GM20431 (cell line): ENCODE results near the gene LASP1.
"Not testable (repeated sequence)": the region's sequence is repeated elsewhere in the genome, so short reads cannot be mapped to it uniquely, and the experiment has no call there.

Source experiments
- in situ Hi-C: fragments of 300-500 bp; cut with MseI, MboI; formaldehyde crosslinking; loops from one replicate; pipeline ENCODE4 v1.15.0; 2020; ENCODE audit warnings: low sequenced_read_pairs; ENCODE audit not compliant: unreplicated experiment

Gene LASP1

GRCh38 chr17:38922538-38923297 lies 52.9 kb downstream of the LASP1 start:
- in situ Hi-C loops, result no loop called here

DNA sequence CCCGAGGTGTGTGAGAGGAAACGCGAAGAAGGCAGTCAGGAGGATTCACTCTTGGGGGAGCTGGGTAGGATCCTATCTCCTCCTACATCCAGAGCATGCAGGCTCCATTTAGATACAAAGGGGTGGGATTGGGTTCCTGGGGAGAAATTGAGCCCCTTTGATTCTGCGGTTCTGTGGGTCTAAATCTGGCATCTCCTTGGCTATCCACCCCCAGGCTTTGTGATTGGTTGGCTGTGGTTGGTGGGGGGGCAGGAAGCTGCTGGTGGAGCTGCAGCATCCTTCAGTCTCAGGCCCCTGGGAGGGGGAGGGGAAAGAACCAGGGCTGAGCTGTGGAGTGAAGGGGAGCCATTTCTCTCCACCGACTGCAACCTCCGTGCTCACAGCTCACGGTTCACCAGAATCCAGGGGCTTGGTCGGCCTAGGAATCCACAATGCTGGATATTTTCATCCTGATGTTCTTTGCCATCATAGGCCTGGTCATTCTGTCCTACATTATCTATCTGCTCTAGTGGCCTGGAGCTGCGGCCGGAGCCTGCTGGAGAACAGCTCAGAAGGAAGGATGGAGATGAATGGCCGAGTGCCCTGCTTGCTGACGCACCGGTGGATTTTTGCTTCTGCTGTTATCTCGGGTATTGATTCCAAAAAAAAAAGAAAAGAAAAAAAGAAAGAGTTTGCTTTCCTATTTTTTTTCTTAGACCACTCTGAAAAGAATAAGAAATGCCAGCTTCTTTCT lies 55.6 kb downstream of the LASP1 start, which contains the start of gene LASP1NB:
LASP1NB (plus strand) TSS at position 352 of the 733 bp plus-strand sequence.
- in situ Hi-C loops, result no loop called here

DNA sequence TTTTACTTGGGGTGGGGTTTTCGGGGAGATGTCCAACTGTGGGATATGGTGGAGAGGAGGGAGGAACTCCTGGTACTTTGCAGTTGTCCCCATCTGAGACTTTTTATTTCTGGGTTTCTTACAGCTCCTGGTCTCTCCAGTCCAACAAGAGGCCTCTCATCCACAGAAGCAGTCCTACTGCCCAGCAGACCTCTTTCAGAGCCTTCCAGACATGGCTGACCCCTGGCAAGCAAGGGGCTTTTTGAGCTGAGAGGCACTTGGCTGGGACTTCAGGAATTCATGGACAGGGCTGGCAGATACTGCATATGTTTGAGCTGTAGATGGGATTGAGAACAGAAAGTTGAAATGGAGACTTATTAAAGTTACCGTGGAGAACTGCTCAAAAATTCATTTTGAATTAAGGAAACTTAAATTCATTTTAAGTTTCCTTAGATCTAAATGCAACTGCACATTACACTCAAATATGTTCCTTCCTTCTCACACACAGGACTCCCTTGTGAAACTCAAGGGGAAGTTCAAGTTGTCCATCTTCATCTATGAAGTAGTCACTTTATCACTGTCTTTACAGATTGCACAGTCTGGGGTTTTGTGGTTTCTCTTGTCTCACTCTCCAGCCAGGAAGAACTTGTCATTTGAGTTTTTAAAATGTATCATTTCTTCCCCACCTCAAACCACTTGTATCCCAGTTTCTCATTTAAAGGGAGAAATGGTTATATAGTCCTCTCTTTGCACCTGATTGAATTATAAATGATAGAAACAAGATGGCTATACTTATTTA lies 56.6 kb downstream of the LASP1 start:
- in situ Hi-C loops, result no loop called here

- in situ Hi-C loops, result not testable (repeated sequence)
These were observed 60.9 kb downstream of the LASP1 start for GRCh38 chr17:38930782-38931181.

DNA sequence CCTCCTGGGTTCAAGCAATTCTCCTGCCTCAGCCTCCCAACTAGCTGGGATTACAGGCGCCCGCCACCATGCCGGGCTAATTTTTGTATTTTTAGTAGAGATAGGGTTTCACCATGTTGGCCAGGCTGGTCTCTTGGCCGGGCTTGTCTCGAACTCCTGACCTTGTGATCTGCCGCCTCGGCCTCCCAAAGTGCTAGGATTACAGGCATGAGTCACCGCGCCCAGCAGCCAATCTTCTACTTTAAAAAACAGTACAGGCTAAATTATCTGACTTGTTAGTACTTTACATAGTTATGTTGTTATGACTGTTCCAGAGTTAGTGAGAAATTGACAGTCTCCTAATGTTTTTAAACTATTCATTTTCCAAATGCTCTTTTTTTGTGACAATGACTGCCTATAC lies 64.1 kb downstream of the LASP1 start:
- in situ Hi-C loops, result not testable (repeated sequence)

DNA sequence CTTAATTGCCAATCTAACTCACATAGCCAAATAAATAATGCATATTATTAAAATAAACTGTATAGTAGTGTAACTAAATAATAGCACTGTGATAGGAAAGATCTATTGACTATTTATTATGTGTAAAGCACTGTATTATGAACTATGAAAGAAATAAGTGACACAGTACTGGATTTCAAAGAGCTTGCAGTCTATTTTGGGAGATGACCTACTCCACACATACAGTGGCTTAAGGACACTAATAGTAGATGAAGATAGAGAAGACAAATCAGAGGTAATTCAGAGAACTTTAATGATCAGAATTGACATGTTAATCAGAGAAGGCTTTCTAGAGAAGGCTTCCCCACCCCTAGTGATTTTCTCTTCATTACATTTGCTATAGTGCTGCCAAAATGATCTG lies 70.1 kb downstream of the LASP1 start:
- in situ Hi-C loops, result no loop called here

DNA sequence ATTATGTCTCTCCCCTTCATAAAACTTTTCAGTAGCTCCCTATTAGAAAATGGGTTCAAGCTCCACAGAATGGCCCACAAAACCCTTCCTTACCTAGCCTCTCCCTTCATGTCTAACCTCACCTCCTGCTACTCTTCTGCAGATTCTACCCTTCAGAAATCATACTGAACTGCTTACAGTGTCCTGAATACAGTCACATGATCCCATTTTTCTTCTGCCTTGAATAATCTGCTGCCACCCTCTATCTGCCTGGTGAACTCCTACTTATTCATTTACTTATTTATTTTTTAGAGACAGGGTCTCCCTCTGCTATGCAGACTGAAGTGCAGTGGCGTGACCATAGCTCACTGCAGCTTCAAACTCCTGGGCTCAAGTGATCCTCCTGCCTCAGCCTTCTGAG lies 70.5 kb downstream of the LASP1 start:
- in situ Hi-C loops, result no loop called here

GRCh38 chr17:38942696-38943334 lies 73.0 kb downstream of the LASP1 start:
- in situ Hi-C loops, result no loop called here

DNA sequence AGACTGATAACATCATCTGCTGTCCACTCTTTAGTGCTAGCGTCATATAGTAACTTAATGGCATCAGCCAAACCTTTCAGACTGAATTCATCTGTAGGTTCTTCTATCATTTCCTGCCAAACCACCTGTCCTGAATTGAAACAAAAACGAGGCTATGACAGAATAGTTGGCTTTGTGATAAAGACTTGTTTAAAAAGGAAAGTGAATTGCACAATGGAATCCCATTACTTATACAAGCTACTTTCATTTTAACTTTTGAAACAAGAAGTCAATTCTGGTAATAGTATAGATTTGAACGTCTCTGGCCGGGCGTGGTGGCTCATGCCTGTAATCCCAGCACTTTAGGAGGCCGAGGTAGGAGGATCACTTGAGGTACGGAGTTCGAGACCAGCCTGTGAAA lies 73.7 kb downstream of the LASP1 start:
- in situ Hi-C loops, result no loop called here

- in situ Hi-C loops, result no loop called here
These were observed 77.3 kb downstream of the LASP1 start for GRCh38 chr17:38947189-38947588.

DNA sequence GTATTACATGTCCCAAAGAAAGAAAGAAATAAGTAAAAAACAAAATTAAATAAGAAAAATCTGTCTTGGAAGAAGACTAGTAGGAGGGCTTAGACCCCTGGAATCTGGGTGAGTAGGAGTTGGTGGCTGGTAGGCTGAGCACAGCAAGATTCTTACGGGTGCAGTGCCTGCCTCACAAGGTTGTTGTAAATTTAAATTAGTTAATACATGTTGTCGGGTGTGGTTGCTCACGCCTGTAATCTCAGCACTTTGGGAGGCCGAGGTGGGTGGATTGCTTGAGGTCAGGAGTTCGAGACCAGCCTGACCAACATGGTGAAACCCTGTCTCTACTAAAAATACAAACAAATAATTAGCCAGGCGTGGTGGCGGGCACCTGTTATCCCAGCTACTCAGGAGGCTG lies 83.9 kb downstream of the LASP1 start:
- in situ Hi-C loops, result not testable (repeated sequence)

DNA sequence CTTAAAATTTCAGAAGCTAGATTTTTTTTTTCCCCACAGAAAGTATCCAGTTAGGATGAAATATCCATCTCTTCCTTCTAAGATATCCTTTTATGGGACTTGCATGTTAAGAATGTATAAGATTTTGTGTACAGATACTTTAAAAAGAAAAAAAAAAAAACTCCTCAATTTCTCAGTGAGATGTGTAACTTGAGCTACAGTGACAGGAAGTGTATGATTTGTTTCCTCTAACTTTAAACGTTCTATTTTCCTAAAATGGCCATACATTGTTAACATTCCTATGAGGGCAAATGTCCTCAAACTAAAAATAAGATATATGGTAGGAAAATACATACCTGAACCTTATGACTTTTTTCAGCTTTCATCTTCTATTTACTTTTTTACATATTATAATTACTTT lies 88.5 kb downstream of the LASP1 start:
- in situ Hi-C loops, result no loop called here

- in situ Hi-C loops, result no loop called here
These were observed 88.9 kb downstream of the LASP1 start for GRCh38 chr17:38958756-38959155.

GRCh38 chr17:38959508-38959907 lies 89.7 kb downstream of the LASP1 start:
- in situ Hi-C loops, result no loop called here

- in situ Hi-C loops, result no loop called here
These were observed 90.5 kb downstream of the LASP1 start for GRCh38 chr17:38960402-38960801.

DNA sequence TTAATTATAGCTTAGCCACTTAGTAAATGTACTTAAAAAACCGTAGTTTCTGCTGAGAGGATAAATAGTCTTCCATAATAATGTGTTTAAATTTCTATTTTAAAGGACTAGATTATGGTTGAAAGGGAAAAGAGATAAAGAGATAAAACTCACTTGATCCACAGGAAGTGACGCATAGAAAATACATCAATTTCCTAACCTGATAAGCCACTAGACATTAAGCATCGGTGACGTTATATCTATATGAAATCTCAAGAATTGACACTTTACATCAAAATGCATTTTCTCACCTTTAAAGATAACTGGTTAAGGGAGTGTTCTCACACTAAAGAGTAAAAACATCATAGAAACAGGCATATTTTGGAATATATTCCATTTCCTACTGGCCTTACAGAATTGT lies 91.6 kb downstream of the LASP1 start:
- in situ Hi-C loops, result no loop called here

DNA sequence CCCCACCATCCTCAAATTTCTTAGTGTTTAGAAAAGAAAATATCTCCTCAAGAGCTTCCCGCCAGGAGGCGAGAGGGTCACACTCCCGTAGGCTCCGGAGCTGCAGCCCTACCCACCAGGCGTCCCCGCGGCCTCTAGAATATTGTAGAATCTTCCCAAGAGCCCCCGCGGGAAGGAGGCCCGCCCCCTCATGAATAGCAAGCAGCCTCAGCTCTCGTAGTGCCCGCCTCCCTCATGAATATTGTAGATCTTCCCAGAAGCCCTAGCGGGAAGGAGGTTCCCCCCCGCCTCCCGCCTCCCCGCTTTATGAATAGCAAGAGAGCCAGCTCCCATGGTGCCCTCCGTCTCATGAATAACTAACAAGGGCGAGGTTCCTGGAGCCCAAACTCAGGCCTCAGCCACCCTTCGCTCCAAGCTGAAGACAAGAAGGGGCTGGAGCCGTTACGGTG lies 97.5 kb downstream of the LASP1 start, which contains the start of gene FBXO47:
FBXO47 (minus strand) TSS at position 114 of the 449 bp plus-strand sequence. CDS start 4,378 bp downstream, outside the sequence.
- in situ Hi-C loops, result no loop called here

DNA sequence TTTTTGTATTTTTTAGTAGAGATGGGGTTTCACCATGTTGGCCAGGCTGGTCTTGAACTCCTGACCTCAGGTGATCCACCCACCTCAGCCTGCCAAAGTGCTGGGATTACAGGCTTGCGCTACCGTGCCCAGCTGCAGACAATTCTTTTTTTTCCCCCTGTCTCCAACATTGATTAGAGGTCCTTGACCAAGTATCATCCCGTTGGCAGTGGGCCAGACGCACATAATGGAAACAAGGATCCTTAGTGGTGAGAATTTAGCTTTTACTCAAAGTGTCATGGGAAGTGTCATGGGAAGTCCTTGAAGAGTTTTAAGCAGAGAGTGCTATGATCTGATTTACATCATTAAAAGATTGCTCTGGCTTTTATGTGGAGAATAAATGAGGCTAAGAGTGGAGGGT lies 99.4 kb downstream of the LASP1 start:
- in situ Hi-C loops, result no loop called here

GRCh38 chr17:38970128-38970527 lies 100.3 kb downstream of the LASP1 start:
- in situ Hi-C loops, result no loop called here

DNA sequence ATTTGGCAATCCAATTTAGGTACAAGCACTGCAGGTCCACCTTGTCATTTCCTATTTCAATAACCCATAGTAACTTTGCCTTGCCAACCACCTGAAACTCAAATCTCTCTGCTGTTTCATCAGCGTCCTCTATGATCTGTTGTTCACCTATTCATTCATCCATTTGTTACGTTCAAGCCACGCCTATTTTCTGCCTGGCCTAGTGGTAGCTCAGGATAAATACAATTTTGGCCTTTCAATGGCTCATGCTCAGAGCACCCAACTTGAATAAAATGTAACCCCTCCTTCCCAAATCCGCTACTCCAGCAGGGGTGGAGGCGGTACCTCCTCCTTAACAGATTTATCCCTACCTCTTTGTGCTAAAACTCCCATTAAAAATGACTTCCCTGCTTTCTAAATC lies 100.9 kb downstream of the LASP1 start:
- in situ Hi-C loops, result no loop called here
